ENCODE measurements around the gene ST6GALNAC6. TPM values are rescaled to one million over a fixed set of nuclear protein-coding genes. Genes with fewer than 3 reads are reported as not detected.
A peak's percentile ranks its signal among the peaks of the same experiment; 100 is the strongest.

The ST6GALNAC6 gene
- total and polyA plus RNA-seq, 2 of the 8 experiments (the other 6 are each of a cell fraction or from before 2014, with no cell fraction given): 43.7 to 64.4 TPM

DNA sequence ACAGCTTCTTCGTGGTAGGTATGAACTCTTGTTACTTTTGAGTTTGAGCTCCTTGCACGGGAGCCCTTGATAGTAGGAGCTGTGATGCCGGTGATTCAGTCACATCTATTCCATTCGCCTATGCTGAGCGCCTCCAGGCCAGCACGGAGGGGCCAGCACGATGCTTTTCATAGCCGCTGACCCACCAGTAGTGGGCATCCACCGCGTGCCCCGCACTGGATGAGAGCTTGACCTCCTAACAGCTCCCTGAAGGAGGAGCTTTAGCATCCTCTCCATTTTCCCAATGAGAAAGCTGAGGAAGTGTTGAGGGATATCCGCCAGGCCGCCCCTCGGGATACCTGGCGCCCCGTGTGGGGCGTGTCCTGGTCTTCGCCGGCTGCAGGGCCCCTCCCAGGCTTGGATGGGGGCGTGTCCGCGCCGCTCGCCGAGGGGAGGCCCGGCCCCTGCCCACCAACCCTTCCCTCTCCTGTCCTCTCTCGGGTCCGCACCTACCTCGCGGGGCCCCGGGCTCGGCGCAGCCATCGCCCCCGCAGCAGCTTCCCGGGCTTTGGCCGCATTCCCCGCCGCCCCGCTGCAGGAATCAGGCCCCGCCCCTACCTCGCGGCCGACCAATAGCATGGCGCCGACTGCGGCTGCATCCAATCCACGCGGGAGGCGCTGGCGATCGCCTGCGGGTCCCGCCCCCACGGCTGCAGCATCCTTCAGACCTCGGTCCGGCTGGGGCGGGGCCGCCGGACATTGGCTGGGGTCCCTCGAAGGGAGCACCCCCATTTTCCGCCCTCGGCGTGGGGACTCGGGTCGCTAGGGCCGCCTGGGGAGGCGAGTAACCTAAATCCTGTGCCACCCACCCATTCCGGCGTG lies 31.1 kb upstream of the ST6GALNAC6 start, which contains the start of gene PIP5KL1 (continued):
- TF ChIP-seq RXRA (IDR thresholded peaks at IDR 0.05; ENCODE audit: insufficient read depth, low read depth, low read length) (no peak), BACH1 (IDR thresholded peaks at IDR 0.05; ENCODE audit: low read length) (0 out of 2 replicates have a peak, but pooled peaks have one; percentile 8), SP1 (IDR thresholded peaks at IDR 0.05; ENCODE audit: low read depth, low read length) (peak; percentile 69; the same call in 1 of the 2 replicates), SIX5 (IDR thresholded peaks at IDR 0.05; ENCODE audit: low read depth, low read length) (no peak), TBP (IDR thresholded peaks at IDR 0.05; ENCODE audit: low read depth, low read length) (no peak), BRCA1 (IDR thresholded peaks at IDR 0.05; ENCODE audit: low read depth, low read length) (no peak), POU5F1 (IDR thresholded peaks at IDR 0.05; ENCODE audit: low read depth, low read length) (no peak), KDM4A (IDR thresholded peaks at IDR 0.05; ENCODE audit: low read depth, low read length, severe bottlenecking) (peak; percentile 63), FOSL1 (IDR thresholded peaks at IDR 0.05; ENCODE audit: insufficient read depth, low read depth, low read length) (no peak), RBBP5 (IDR thresholded peaks at IDR 0.05; ENCODE audit: borderline replicate concordance, low read depth, low read length) (no peak), EGR1 (IDR thresholded peaks at IDR 0.05; ENCODE audit: borderline replicate concordance, low read depth, low read length) (peak; percentile 97), CEBPB (IDR thresholded peaks at IDR 0.05; ENCODE audit: low read depth, low read length) (no peak), BCL11A (IDR thresholded peaks at IDR 0.05; ENCODE audit: low read depth in 2 of 2, low read length in 2 of 2) (no peak), NANOG (IDR thresholded peaks at IDR 0.05; ENCODE audit: insufficient read depth, low read depth, low read length, poor library complexity, severe bottlenecking) (no peak), TCF12 (IDR thresholded peaks at IDR 0.05; ENCODE audit: low read depth, low read length) (no peak), CTBP2 (IDR thresholded peaks at IDR 0.05; ENCODE audit: borderline replicate concordance, insufficient read depth, insufficient read length, low read length) (no peak), YY1 (IDR thresholded peaks at IDR 0.05; ENCODE audit: low read depth, low read length) (peak; percentile 58; the same call in 1 of the 2 replicates), SP4 (IDR thresholded peaks at IDR 0.05; ENCODE audit: low read length) (peak; percentile 66), TEAD4 (IDR thresholded peaks at IDR 0.05; ENCODE audit: low read depth, low read length) (peak; percentile 52; the same call in 1 of the 2 replicates), MAFK (IDR thresholded peaks at IDR 0.05; ENCODE audit: low read depth, low read length) (no peak), CBX5 (IDR thresholded peaks at IDR 0.05; ENCODE audit: low read depth, low read length) (no peak), SRF (IDR thresholded peaks at IDR 0.05; ENCODE audit: low read depth, low read length) (no peak; the same call in 1 of the 2 replicates)
- TF ChIP-seq, protein P1, sequence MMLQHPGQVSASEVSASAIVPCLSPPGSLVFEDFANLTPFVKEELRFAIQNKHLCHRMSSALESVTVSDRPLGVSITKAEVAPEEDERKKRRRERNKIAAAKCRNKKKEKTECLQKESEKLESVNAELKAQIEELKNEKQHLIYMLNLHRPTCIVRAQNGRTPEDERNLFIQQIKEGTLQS (IDR thresholded peaks at IDR 0.05; ENCODE audit: insufficient read depth, low read depth, low read length): no peak
- TF ChIP-seq, protein P2, sequence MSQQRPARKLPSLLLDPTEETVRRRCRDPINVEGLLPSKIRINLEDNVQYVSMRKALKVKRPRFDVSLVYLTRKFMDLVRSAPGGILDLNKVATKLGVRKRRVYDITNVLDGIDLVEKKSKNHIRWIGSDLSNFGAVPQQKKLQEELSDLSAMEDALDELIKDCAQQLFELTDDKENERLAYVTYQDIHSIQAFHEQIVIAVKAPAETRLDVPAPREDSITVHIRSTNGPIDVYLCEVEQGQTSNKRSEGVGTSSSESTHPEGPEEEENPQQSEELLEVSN (IDR thresholded peaks at IDR 0.05): no peak
